BJ (cell line): Measurements from ENCODE around the gene IRAG1. TPM values are rescaled to one million over a fixed set of nuclear protein-coding genes. Genes with fewer than 3 reads are reported as not detected.

Source experiments
- CTCF ChIA-PET: fragments of 350-600 bp; formaldehyde crosslinking; extraction: SDS; loops from one replicate; lab custom pipeline; 2021; ENCODE audit warnings: antibody characterized with exemption, inconsistent platforms; lab: Yijun Ruan, JAX
- POLR2A ChIA-PET: fragments of 300-600 bp; sonication (Branson Sonifier 250); formaldehyde crosslinking; extraction: SDS; loops from one replicate; lab custom pipeline; 2021; ENCODE audit warnings: antibody characterized with exemption; lab: Charles Lee
- DNase-seq: peaks from one replicate; pipeline ENCODE4 v3.0.0-alpha.2; 2011; ENCODE audit warnings: low read depth
- H3K27me3 ChIP-seq: 2 replicates; pipeline ENCODE4 v1.6.0; 2011; ENCODE audit warnings: low read length; ENCODE audit not compliant: control insufficient read depth, insufficient read depth
- H3K36me3 ChIP-seq: 2 replicates; pipeline ENCODE4 v1.5.1; 2011; ENCODE audit warnings: low read length; ENCODE audit not compliant: control insufficient read depth, insufficient read depth
- H3K4me3 ChIP-seq: 2 replicates; pipeline ENCODE4 v1.5.1; 2011; ENCODE audit warnings: low read depth, mild to moderate bottlenecking, control low read depth, low read length
- CTCF ChIP-seq: IDR thresholded peaks from 2 replicates; pipeline ENCODE4 v1.5.1; 2011; ENCODE audit warnings: low read depth, mild to moderate bottlenecking, control low read depth, inconsistent platforms, low read length, moderate library complexity; ENCODE audit not compliant: insufficient read depth
- polyA plus RNA-seq: library from polyadenylated mRNA; depleted of rRNA; stranded (reverse); fragments of >200 nt; gene quantifications from 2 replicates; pipeline ENCODE4 v1.2.3, GENCODE V29; 2011

IRAG1 gene
- polyA plus RNA-seq, 1 experiment = 82.4 TPM

DNA sequence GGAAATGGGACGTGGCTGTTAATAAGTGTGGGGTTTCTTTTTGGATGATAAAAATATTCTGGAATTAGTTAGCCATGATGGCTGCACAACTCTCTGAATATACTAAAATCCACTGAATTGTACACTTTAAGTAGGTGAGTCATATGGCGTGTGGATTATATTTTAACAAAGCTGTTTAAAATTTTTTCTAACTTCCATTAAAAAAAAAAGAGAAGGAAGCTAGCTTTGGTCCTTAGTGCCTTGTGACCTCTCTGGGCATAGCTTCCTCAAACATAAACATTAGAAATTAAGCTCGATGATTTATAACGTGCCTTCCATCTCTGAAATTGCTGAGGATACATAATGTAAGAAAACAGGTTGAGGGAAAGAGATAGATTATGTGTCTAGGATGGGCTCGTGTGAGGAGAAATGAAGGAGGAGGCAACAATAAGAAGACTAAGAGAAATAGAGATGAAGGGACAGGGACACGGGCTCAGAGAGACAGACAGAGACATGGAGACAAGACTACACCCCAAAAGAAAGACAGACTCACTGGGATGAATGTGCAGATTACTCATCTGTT lies 20.0 kb downstream of the IRAG1 start:
- POLR2A ChIA-PET = no interaction called here
- CTCF ChIA-PET = interaction anchor here (0.7 to 1.3 kb wide), 3 partner anchors 19 to 268 kb away, joined by 3 to 5 read pairs (median 4); no protein-coding TSS in a partner anchor
- Histone ChIP-seq H3K27me3 (no peaks in the 10 kb centered on the region), H3K4me3 (no peak overlapping the region), H3K36me3 (0 out of 2 replicates have a peak, but pooled peaks cover 4% of the 10 kb centered on the region)
- TF ChIP-seq CTCF = no peak
- no peak for DNase-seq

DNA sequence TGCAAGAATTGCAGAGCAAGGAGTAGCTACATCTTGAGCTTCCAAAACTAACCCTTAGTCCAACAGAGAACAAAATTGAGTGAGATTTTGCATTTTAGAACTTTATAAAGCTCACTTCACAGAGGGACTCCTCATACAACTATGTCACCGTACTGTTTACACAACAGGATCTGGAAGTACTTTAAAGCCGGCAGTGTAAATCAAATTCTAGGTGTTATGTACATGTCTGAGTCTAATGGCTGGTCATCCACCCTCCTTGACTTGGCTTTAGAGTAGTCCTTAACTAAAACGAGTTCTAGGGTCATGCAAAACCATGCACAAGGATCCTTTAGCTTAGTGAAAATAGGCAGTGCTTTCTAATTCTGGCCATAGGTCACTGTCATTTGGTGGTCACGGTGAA lies 23.5 kb downstream of the IRAG1 start:
- no peaks in the 10 kb centered on the region for H3K27me3 ChIP-seq
- no peaks in the 10 kb centered on the region; the same call in 1 of the 2 replicates for H3K36me3 ChIP-seq
- no peak overlapping the region for H3K4me3 ChIP-seq
- no peak for DNase-seq
- TF ChIP-seq CTCF = no peak
- POLR2A ChIA-PET = interaction anchor here (0.7 to 1.8 kb wide), 2 partner anchors 24 to 57 kb away, joined by 3 to 8 read pairs; partner anchors contain the start of gene IRAG1
- CTCF ChIA-PET = interaction anchor here (0.9 to 1.8 kb wide), 7 partner anchors 9 to 303 kb away, joined by 3 to 8 read pairs (median 3); partner anchors contain the start of gene RNF141

DNA sequence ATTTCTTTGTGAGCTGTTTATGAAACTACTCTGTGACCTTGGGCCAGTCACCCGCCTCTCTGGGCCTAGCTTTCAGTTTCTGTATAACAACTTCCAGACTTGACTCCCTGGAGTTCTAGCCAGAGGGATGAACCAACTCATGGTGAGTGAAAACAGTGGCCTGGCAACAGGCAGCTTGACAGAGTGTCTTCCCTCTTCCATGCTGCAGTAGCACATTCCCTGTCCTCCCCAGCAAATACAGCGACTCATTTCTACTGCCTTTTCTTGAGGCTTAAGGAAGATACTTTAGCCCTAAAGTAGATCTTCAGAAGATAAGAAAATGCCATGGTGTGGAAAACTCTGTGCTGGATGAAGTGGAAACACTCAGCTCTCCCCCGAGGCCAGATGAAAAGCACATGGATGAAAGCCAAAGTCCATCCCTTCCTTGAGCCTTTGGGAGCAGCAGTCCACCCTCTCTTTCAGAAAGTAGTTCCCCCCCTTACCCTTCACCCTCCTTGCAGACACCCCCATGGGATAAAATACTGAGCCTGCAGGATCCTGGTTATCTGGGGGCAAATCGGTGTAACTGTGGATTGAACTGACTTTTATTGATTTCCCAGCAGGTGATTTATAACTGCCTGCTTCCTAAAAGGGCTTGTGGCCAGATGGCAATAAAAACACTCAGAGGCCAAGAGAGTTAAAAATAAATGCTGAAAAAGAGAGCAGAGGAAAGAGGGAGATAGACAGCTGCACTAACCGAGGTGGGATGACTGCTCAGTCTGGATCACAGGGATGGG lies 24.1 kb downstream of the IRAG1 start:
- no peaks in the 10 kb centered on the region for H3K27me3 ChIP-seq
- H3K4me3 ChIP-seq = no peak overlapping the region
- TF ChIP-seq CTCF = no peak
- H3K36me3 ChIP-seq = no peaks in the 10 kb centered on the region; the same call in 1 of the 2 replicates
- CTCF ChIA-PET = interaction anchor here (0.8 to 1.8 kb wide), 7 partner anchors 10 to 129 kb away, joined by 3 to 8 read pairs (median 3); partner anchors contain the start of gene RNF141
- POLR2A ChIA-PET = interaction anchor here (0.6 to 1.8 kb wide), 4 partner anchors 14 to 58 kb away, joined by 3 to 8 read pairs (median 5); partner anchors contain the start of gene IRAG1
- DNase-seq = peak; percentile 85

DNA sequence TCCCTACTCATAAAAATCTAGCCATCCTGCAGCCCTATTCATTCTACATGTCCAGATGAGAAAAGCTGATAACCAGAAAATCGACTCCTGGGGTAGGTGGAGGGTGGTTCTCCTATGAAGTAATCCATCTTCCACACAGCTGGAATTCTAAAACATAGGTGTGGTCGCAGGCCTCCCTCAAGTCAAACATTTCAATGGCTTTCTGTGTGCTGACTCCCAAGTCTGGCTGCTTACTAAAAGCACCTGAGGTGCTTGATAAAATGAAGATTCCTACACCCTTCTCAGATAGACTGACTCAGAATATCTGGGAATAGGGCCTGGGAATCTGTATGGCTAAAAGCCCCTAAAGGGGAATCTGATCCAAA lies 26.1 kb downstream of the IRAG1 start:
- TF ChIP-seq CTCF = no peak
- POLR2A ChIA-PET = interaction anchor here (0.9 to 1.2 kb wide), 2 partner anchors 10 to 25 kb away, joined by 3 to 4 read pairs; no protein-coding TSS in a partner anchor
- Histone ChIP-seq H3K4me3 (no peak overlapping the region), H3K27me3 (no peaks in the 10 kb centered on the region), H3K36me3 (peaks cover 3% of the 10 kb centered on the region)
- peak; percentile 62 for DNase-seq
- CTCF ChIA-PET = interaction anchor here (0.6 to 1.8 kb wide), 5 partner anchors 14 to 307 kb away, joined by 3 to 6 read pairs (median 3); partner anchors contain the start of gene RNF141
